HG03565 (cell line): Measurements from ENCODE around the gene DPYSL4.

Experiments used
- ATAC-seq: cut with Tn5 transposase; IDR thresholded peaks from one replicate; pipeline ENCODE4 v1.9.1; 2021; ENCODE audit warnings: mild to moderate bottlenecking, moderate library complexity; ENCODE audit not compliant: unreplicated experiment

The DPYSL4 gene

DNA sequence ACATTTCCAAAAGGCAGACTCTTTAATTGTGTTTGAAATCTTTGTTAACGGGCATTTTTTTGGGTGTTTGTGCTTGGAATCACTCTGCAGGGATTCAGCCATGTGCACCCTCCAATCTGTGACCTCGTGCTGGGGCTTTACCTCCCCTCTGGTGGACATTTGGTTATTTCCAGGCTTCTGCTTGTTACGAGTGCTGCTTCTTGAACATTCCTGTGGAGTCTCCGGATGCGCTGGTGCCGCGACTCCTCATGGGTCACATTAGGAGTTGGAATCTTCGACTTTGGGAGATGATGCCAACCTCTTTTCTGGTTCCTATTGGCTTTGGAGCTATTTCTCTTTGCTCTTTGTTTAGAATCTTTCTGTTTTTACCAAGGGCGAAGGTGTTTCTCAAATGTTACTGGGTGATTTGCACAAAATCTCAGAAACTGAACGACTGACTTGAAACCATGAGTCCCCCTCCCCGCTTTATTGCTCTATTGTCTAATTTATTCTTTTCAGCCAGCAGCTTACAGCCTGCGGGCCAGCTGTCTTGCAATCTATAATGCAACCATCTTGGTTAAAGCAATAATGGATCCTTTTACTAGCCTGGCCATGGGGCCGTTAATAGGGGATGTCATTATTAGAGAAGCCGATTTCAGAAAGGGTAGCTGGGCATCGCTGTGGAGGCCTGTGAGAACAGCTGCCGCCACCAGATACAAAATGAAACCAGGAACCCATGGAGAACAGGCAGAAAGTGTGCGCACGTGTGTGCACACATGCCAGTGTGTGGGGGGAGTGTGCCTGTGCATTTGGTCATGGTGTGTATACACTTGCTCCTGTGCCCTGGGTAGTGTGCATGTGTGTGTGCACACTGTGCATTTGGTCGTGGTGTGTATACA lies 9.9 kb upstream of the DPYSL4 start:
- ATAC-seq, result no peak

DNA sequence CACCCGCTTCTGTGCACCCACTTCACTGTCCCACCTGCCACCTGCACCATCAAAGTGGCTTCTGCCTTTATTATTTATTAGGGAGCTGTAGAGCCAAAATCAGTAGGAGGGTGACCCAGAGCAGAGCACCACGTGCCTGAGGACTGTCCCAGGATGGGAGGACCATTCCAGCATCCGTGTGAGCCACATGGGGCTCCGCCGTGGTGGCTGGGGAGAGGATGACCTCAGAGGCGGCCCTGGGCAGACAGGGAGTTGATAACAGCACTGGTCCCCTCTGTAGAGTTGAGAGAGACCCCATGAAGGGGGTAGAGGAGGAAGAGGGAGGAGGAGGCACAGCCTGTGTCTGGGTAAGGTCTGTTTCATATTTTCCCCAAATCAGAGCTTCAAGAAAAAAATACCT lies 8.7 kb upstream of the DPYSL4 start:
- no peak for ATAC-seq

- no peak for ATAC-seq
These were observed 7.8 kb upstream of the DPYSL4 start for GRCh38 chr10:132178672-132179545.

GRCh38 chr10:132179551-132180392 lies 7.0 kb upstream of the DPYSL4 start:
- no peak for ATAC-seq

- ATAC-seq, result no peak
These were observed 6.0 kb upstream of the DPYSL4 start for GRCh38 chr10:132180736-132181135.

- ATAC-seq, result no peak
These were observed 4.9 kb upstream of the DPYSL4 start for GRCh38 chr10:132181691-132182425.

DNA sequence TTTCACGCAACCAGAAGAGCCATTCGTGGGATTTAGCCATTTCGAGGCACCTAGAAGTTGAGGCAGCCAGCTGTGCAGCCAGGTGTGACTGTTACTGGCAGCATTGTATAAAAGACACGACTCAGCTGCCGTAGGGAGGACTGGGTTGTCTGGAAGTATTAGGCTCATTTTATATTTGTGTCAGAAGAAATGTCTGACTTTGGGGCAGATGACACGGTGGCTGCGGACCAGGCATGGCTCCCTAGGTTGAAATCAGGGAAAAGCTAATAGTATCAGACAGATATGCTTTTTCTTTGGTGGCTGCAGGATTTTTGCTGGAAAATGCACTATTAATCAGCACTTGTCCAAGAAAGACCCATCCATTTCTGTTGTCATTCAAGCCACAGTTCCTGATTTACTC lies 4.2 kb upstream of the DPYSL4 start:
- ATAC-seq, result no peak

DNA sequence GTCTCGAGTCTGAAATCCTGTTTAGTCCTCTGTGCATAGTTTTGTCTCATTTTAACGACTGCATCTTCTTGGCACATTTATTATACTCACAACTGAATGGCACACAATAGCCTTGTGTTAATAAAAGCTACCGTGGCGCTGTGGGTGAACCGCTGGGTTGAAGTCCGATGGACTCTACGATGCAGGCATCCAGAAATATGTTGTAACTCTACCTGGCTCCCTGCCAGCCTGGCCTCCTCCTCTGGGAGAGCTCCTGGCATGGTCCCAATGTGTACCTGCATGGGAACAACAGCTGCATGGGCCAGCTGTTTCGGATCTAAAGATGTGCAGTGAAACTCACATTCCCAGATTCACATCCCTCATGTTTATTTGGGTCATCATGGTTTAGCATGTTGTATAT lies 3.7 kb upstream of the DPYSL4 start:
- no peak for ATAC-seq

GRCh38 chr10:132184816-132185593 lies 1.7 kb upstream of the DPYSL4 start:
- no peak for ATAC-seq

DNA sequence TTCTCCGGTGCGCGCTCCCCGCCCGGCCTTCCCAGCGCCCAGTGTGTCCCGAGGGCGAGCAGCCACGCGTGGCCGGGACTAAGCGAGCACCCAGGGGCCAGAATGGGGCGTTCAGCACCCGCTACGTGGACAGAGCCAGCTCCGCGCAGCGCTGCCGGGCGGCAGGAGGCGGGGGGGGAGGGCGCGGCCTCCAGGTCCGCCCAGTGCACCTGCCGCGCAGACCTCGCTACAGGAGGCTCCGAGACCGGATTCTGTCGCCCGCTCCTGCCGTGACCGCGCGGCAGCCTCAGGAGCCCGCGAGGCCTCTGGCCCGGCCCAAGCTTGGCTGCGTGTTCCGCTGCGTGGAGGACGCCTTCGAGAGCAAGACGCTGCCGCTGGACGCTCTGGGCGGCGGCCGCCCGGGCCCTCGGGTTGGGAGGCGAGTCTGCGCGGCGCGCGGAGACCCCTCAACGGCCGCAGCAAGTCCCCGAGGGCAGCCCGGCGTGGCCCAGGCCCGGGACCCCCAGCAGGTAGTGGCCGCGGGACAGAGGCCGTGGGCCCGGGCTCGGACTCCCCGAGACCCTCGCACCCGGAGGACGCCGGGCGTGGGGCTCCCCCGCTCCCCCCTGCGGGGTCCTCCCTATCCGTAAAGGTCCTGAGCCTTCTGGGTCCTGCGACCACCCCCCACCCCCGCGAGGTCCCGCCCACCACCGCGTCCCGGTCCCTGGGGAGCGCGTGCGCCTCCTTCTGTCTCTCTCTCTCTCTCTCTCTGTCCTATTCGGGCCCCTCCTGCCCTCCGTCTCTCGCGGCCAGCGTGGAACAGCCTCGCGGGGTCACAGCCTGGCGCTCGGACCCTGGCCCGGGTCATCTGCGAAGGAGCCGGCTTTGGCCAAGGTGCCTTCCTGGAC lies 904 bp upstream of the DPYSL4 start:
- no peak for ATAC-seq

DNA sequence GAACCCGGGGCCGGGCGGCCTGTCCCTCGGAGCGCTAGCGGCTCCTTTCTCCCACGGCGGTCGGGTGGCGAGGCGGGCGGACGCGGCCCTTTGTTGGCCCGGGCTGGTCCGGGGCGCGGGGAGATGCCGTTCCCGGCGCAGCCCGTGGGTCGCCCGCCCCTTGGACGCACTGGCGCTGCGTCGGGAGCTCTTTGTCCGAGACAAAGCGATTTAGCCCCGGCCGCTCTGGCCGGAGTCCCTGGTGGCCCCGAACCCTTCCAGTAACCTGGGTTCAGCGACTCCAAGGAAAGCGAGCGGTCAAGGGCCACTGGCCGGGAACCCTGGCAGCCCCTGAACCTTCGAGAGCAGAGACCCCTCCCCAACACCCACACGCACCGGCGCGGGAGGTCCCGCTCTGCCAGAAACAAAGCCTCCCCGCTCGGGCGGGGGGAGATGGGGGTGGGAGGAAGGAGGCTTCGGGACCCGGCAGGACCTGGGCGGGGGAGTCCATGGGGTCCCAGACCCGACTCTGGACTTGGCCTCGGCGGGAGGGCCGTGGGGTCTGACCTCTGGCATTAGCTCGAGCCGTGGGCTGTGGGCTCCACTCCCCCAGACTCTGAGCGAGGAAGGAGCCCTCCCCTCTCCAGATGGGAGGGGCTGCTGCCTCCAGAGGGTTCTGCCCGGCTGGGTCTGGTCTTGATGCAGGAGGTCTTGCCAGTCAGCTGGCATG lies 836 bp downstream of the DPYSL4 start:
- no peak for ATAC-seq

DNA sequence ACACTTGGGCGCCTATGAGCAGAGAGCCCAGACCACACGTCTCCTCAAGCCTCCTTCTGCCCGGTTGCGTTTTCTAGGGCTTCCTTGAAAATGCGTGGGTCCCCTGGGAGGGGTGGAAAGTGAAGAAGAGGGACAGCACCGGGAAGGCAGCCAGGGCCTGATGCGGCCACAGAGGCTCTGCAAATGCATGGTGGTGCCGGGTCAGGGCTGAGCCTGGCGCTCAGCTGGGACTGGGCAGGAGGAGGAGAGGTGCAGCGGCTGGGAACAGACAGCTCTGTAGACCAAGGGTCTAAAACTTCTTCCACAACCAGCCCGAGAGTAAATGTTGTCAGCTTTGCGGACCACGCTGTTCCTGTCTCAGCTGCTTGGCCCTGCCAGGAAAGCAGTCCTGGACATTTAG lies 1.6 kb downstream of the DPYSL4 start:
- no peak for ATAC-seq

- ATAC-seq, result no peak
These were observed 2.3 kb downstream of the DPYSL4 start for GRCh38 chr10:132189016-132189415.

DNA sequence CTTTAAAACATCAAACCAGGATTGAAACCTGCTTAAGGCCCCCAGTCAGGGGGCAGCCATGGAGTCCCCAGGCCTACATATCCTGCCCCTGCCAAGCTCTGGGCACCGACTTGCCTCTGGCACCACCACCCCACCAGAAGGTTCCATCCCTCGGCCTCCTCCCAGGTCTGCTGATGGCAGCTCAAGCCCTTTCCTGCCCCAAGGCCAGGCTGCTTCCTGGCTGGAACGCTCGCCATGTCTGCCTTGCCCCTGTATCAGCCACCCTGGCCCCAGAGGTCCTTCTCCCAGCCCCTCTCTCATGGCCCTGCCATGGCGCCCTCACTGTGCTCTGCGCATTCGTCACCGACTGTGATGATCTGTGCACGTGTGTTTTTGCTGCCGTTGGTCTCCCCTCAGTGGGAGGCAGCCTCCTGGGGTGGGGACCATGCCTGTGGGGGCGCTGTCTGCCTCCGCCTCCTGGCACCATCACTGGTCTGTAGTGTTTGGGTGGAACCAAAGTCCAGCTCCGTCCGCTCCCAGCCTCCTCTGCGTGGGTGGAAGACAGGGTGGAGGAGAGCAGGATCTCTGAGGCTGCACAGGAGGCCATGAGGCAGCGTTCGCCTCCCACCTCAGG lies 3.2 kb downstream of the DPYSL4 start:
- no peak for ATAC-seq

DNA sequence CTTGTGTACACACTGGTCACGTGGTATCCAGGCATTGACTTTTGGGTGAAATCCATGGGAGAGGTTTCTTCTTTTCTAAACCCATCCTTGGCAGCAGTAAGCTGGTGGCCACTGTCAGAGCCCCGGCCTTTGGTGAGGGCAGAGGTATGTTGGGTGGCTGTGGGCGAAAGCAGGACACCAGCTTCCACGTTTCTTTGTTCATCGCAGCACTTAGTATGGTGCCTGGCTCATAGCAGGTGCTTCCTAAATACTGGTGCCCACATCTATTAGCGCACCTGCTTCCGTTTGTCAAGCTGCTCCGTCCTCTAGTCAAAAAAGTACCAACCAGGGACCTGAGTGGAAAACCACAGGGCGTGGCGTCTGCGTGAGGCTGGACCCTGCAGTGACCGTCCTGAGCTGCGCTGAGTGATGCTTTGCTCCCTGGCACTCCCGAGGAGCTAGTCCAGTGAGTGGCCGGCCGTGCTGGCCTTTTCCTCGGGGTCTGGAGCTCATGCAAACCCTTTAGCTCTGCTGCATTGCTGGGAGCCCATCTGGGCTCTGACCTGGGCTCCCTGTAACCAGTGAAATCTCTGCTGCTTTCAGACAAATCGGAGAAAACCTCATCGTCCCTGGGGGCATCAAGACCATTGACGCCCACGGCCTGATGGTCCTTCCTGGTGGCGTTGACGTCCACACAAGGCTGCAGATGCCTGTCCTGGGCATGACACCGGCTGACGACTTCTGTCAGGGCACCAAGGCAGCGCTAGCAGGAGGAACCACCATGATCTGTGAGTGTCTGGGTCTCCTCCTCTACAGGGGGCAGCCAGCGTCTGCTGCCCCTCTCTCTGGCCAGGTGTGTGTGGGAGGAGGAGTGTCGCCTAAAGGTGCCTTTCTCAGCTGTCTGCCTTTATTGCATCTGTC lies 5.6 kb downstream of the DPYSL4 start:
- ATAC-seq, result no peak

- no peak for ATAC-seq
These were observed 6.4 kb downstream of the DPYSL4 start for GRCh38 chr10:132192991-132193665.
